Suppressor macrophage (primary cell): Measurements from ENCODE around the gene TRIM9.
"Not testable (repeated sequence)": the region's sequence is repeated elsewhere in the genome, so short reads cannot be mapped to it uniquely, and the experiment has no call there.

Source experiments
- DNase-seq, 4 experiments: peaks; one replicate each; pipeline ENCODE4 v3.0.0-alpha.2; 2020 to 2022

TRIM9 gene

DNA sequence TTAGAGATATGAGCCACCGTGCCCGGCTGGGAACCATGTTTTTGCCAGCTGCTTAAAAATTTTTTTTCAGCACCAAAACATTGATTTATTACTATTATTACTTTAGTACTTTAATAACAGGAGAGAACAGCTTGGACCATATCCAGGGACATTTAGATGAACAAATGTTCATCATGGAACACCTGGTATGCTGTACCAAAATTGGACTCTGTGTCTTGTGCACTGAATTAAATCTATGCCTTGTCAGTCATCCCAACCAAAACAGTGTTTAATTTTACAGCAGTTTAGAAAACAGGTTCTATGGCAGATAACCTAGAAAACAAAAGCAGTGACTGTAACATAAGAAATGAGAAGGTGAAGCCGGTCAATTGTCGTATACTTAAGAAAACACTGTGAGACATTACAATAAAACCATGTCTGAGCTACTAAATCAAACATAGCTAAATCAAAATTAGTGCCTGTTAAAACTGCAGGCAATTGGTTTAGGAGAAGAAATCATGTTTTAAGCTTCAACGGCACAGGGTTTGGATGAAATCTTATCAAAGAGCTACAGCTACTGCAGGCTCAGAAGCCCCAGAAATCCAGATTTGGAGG lies 92.4 kb downstream of the TRIM9 start:
- DNase-seq, result no peak

- no peak for DNase-seq
Observed at GRCh38 chr14:51000566-51000965, 94.3 kb downstream of the TRIM9 start.

DNA sequence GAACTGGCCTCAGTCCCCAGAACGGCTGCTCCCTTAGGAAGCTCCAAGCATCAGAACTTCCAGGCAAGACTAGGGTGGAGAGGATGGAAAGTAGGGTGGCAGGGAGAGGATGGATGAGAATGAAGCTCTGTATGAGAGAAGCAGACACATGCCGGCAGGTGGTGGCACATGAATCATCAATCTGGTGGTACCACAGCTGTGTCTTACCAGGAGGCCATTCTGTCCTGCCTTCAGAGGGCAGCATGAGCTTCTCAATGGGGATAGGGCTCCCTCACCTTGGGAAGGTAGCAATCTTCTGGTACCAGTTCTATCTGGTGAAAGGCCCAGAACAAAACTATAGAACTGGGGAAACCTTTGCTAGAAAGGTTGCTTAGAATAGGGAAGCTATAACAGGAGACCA lies 95.2 kb downstream of the TRIM9 start:
- DNase-seq, result no peak

- DNase-seq, result no peak
Observed at GRCh38 chr14:50998612-50999011, 96.3 kb downstream of the TRIM9 start.

- DNase-seq, result no peak
Observed at GRCh38 chr14:50997712-50998111, 97.2 kb downstream of the TRIM9 start.

DNA sequence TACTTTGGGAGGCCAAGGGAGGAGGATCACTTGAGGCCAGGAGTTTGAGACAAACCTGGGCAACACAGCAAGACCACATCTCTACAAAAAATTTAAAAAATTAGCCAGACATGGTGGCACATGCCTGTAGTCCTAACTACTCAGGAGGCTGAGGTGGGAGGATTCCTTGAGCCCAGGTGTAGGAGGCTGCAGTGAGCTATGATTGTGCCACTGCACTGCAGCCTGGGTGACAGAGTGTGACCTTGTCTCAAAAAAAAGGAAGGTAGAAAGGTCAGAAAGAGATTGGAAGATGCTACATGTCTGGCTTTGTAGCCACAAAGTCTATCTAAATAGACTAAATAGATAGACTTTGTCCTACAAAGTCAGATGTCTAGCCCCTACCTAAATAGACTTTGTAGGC lies 100.7 kb downstream of the TRIM9 start:
- DNase-seq, result not testable (repeated sequence)

- no peak for DNase-seq
Observed at GRCh38 chr14:50985859-50986331, 109.0 kb downstream of the TRIM9 start.

- no peak for DNase-seq
Observed at GRCh38 chr14:50985124-50985858, 109.6 kb downstream of the TRIM9 start.

DNA sequence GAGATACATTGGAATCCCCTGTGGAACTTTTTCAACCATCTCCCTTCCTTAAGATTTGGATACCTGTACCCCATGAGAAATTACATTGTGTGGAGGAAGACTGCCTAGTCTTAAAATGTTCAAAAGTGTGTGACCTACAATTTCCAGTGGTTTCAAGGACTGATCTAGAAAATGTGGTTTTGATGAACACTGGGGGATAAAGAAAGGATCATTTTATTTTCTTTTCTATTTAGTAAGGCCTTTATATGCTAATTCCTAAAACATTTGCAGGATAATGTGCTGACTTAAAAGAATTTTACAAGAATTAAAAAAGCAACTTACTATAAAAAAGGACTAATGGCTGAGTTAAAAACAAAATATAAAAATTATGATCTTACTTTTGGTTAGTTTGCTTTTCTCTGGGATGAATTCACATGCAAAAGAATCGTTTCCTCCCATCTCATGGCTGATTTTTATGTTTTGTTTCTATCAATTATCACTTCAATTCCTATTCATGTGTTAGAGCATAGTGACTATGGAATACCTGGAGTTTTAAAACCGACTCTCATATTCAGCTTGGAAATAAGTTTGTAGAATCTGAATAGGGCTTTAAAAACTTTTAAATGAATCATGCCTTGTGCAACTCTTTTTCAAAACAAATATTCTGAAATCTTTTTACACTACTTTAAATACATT lies 110.7 kb downstream of the TRIM9 start:
- DNase-seq, result no peak

GRCh38 chr14:50979941-50980850 lies 114.7 kb downstream of the TRIM9 start:
- DNase-seq, result no peak

- DNase-seq, result no peak
Observed at GRCh38 chr14:50978888-50979287, 116.0 kb downstream of the TRIM9 start.

- no peak for DNase-seq
Observed at GRCh38 chr14:50978529-50978871, 116.4 kb downstream of the TRIM9 start.

GRCh38 chr14:50977863-50978528 lies 116.9 kb downstream of the TRIM9 start:
- peak; percentile 7 to 57 (median 41) for DNase-seq

DNA sequence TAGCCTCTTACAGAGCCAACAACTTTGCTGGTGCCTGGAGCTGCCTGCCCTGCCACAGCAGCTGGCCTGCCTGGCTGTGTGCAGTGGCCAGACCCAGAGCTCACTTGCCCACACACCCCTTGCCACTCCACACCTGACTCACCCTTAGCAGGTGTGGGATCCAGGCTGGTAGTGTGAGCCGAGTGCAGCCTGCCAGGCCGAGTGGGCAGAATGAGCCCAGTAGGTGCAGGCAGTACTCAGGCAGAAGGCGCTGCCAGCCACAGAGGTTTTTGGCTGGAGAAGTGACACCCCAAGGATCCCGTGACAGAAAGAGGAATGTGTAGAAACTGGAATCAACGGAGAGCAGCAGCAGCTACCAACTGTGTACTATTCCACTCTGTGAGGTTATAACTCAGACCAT lies 120.8 kb downstream of the TRIM9 start:
- DNase-seq, result no peak

DNA sequence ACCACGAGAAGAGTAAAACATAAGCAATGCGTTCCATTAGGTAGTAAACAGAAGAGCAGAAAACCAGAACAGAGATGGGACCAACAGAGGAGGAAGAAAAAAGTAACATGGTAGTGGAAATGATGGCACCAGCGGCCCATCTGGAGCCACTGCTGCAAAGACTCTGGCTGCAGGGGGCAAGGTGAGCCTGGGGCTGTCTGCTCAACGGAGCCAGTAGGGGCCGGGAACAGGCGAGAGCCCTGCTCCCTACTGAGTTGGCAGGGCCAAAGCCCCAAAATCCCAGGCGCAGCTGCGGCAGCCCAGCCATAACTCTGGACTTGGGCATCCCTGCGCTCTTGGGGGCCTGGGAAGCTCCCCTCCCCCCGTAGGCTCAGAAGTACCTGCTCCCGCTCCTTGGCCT lies 122.2 kb downstream of the TRIM9 start:
- DNase-seq, result no peak

- no peak for DNase-seq
Observed at GRCh38 chr14:50970886-50971781, 123.8 kb downstream of the TRIM9 start.

GRCh38 chr14:50967790-50968189 lies 127.1 kb downstream of the TRIM9 start:
- DNase-seq, result peak; percentile 47 to 75 (median 66)

DNA sequence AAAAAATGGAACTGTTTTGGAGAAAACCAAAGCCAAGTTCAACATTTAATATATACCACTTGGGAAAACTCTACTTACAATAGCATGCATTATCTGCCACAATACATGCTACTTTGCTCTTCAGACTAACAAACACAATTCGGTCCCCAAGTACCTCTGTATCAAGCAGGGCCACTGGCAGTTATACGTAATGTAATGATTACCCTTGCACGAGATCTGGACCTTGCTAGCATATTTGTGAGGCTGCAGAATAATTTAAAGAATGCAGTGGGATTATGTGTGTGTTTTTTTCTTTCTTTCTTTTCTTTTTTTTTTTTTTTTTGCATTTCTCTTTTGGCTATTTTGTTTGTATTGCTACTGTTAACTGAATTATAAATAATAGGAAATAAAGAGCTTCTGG lies 127.8 kb downstream of the TRIM9 start:
- no peak for DNase-seq

DNA sequence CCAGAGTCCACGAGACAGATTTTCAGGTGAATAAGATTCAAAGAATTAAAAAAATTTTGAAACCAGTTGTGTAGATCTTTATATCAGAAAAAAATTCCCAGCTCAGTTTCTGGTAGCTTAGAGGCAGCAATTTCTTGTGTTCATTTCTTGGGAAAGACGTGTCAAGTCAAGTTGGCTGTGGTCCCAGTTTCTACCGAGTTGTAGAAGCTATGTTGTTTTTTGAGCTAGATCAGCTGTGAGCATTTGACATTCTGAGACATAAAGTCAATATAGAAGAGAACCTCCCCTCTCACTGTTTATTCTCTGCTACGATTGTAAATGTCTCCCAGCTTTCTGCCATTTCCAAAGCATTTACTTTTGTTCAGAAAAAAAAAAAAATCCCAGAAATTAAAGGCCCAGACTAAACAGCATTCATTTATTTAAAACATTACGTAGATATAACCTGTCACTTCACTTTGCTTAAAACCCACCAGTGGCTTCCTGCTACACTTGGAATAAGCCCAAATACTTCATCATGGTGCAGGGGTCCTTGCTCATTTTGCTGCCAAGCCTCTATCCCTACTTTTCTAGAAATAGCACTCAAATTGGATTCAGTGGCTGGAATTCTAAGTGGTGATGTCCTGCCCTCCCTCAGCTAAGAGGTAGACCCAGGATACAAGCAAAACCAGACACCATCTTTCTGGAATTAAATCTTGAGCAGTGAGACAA lies 130.1 kb downstream of the TRIM9 start:
- no peak for DNase-seq

DNA sequence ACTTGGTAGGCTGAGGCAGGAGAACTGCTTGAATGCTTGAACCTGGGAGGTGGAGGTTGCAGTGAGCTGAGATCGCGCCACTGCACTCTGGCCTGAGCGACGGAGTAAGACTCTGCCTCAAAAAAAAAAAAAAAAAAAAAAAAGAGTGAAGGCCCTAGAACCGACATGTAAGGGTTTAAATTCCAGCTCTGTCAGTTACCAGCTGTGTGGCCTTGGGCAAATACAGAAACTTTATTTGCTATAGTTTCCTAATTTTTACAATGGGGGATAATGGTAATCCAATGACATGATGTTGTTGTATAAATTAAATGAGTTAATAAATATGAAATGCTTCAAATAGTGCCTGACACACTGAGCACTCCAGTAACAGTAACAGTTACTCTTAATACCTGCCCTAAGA lies 131.0 kb downstream of the TRIM9 start:
- no peak for DNase-seq
